HepG2 (cell line): ENCODE results near the gene RIMBP2. TPM values are rescaled to one million over a fixed set of nuclear protein-coding genes. Genes with fewer than 3 reads are reported as not detected.

ENCODE experiments used
- ATAC-seq: fragments of 200-7000 bp; cut with Tn5 transposase; 3 replicates; pipeline ENCODE4 v1.9.1; 2020; ENCODE audit warnings: mild to moderate bottlenecking, moderate library complexity
- BruUV-seq: library from RNA; stranded (reverse); fragments of 400-500 nt; replicated peaks from 2 replicates; lab custom pipeline; 2021; lab: Mats Ljungman, UMichigan
- CTCF ChIA-PET: fragments of 300-600 bp; formaldehyde crosslinking; extraction: SDS; loops from one replicate; lab custom pipeline; 2021; ENCODE audit warnings: low total read pairs, inconsistent platforms, low intra/inter-chr PET ratio; lab: Yijun Ruan, JAX
- POLR2A ChIA-PET: fragments of 350-600 bp; sonication (Branson Sonifier 250); formaldehyde crosslinking; loops from one replicate; lab custom pipeline; 2020; ENCODE audit warnings: antibody characterized with exemption, inconsistent platforms; lab: Yijun Ruan, JAX
- DNase-seq: peaks from one replicate; pipeline ENCODE4 v3.0.0-alpha.2; 2015; ENCODE audit warnings: low spot score
- FAIRE-seq: peaks from 3 replicates; lab custom pipeline; 2011; peaks lifted over from hg19 to GRCh38; lab: Jason Lieb, UNC
- H2AFZ ChIP-seq: one replicate; pipeline ENCODE4 v1.6.1; 2011; ENCODE audit warnings: low read length, inconsistent platforms
- H3K27ac ChIP-seq: fragments of 300-600 bp; 3 replicates; pipeline ENCODE4 v1.8.0; 2011; ENCODE audit warnings: mixed run types, mild to moderate bottlenecking, mixed read lengths, low read length, inconsistent platforms; ENCODE audit not compliant: insufficient read depth; ENCODE audit errors: extremely low read length
- H3K27me3 ChIP-seq, 2 experiments: fragments of 200-600 bp in 1 of 2; 2 replicates in 1 of 2; 3 replicates in 1 of 2; pipeline versions ENCODE4 v1.6.0 to v1.8.0; 2011; ENCODE audit warnings: low read length in 2 of 2, mild to moderate bottlenecking in 2 of 2, moderate library complexity in 2 of 2, inconsistent platforms in 1 of 2; ENCODE audit not compliant: insufficient read depth in 2 of 2, control insufficient read depth in 1 of 2
- H3K36me3 ChIP-seq, 2 experiments: fragments of 200-600 bp in 1 of 2; replicated peaks in 1 of 2; 2 replicates in 1 of 2; 3 replicates in 1 of 2; pipeline versions ENCODE4 v1.5.1 to v1.8.0; 2011; ENCODE audit warnings: low read length in 2 of 2, inconsistent platforms in 1 of 2; ENCODE audit not compliant: insufficient read depth in 2 of 2, control insufficient read depth in 1 of 2
- H3K4me1 ChIP-seq: 2 replicates; pipeline ENCODE4 v1.5.1; 2012; ENCODE audit warnings: low read length, inconsistent platforms; ENCODE audit not compliant: insufficient read depth
- H3K4me2 ChIP-seq: 2 replicates; pipeline ENCODE4 v1.6.0; 2011; ENCODE audit warnings: low read depth, low read length, inconsistent platforms
- H3K4me3 ChIP-seq, 3 experiments: fragments of 200-600 bp in 1 of 3; sonication (generic), shearing (Covaris generic) in 1 of 3; replicated peaks in 1 of 3; 2 replicates each; pipeline ENCODE4 v1.5.1; 2011 to 2016; ENCODE audit warnings: low read length in 3 of 3, inconsistent platforms in 2 of 3, low read depth in 2 of 3, mild to moderate bottlenecking in 2 of 3, control low read depth in 1 of 3, mixed read lengths in 1 of 3; ENCODE audit not compliant: insufficient read depth in 1 of 3
- H3K79me2 ChIP-seq: one replicate; pipeline ENCODE4 v1.6.1; 2011; ENCODE audit warnings: low read length, inconsistent platforms; ENCODE audit not compliant: insufficient read depth
- H3K9ac ChIP-seq: 2 replicates; pipeline ENCODE4 v1.6.0; 2011; ENCODE audit warnings: mild to moderate bottlenecking, low read depth, low read length, inconsistent platforms; ENCODE audit not compliant: insufficient read depth
- H3K9me3 ChIP-seq: 2 replicates; pipeline ENCODE4 v1.5.1; 2012; ENCODE audit warnings: mild to moderate bottlenecking, low read length
- H4K20me1 ChIP-seq: 2 replicates; pipeline ENCODE4 v1.6.0; 2011; ENCODE audit warnings: inconsistent platforms, mild to moderate bottlenecking, low read length, moderate library complexity; ENCODE audit not compliant: insufficient read depth
- ADNP ChIP-seq: sonication (generic); formaldehyde crosslinking; IDR thresholded peaks from 2 replicates; pipeline ENCODE4 v1.4.0; 2020; ENCODE audit warnings: missing genetic modification reagents
- ARID2 ChIP-seq: sonication (generic); formaldehyde crosslinking; IDR thresholded peaks from 2 replicates; pipeline ENCODE4 v1.8.1; 2022; ENCODE audit warnings: mild to moderate bottlenecking, missing genetic modification reagents, borderline replicate concordance
- ATF1 ChIP-seq: IDR thresholded peaks from 2 replicates; pipeline ENCODE4 v1.6.1; 2016; ENCODE audit warnings: mild to moderate bottlenecking, control low read depth
- FIP1L1 ChIP-seq: fragments of 200-400 bp; formaldehyde crosslinking; IDR thresholded peaks from 2 replicates; pipeline ENCODE4 v1.6.1; 2018; ENCODE audit warnings: low read depth, mild to moderate bottlenecking, low read length, moderate library complexity, borderline replicate concordance; ENCODE audit not compliant: insufficient read depth
- KDM3A ChIP-seq: IDR thresholded peaks from 2 replicates; pipeline ENCODE4 v1.6.1; 2018; ENCODE audit warnings: low read depth, missing compliant biosample characterization
- MXI1 ChIP-seq: IDR thresholded peaks from 3 replicates; pipeline ENCODE4 v1.6.1; 2012; ENCODE audit warnings: low read depth, low read length, inconsistent platforms, borderline replicate concordance
- SMAD3 ChIP-seq: sonication (generic); formaldehyde crosslinking; IDR thresholded peaks from 2 replicates; pipeline ENCODE4 v1.4.0; 2020; ENCODE audit warnings: missing genetic modification reagents
- TOE1 ChIP-seq: sonication (generic); formaldehyde crosslinking; IDR thresholded peaks from 2 replicates; pipeline ENCODE4 v1.4.0; 2020; ENCODE audit warnings: mild to moderate bottlenecking, missing genetic modification reagents
- ZNF33A ChIP-seq: sonication (generic); formaldehyde crosslinking; IDR thresholded peaks from 2 replicates; pipeline ENCODE4 v1.5.1; 2020; ENCODE audit warnings: missing genetic modification reagents, mild to moderate bottlenecking, moderate library complexity, borderline replicate concordance
- ZNF343 ChIP-seq: sonication (generic); formaldehyde crosslinking; IDR thresholded peaks from 2 replicates; pipeline ENCODE4 v1.4.0; 2020; ENCODE audit warnings: mild to moderate bottlenecking, missing genetic modification reagents
- ZNF772 ChIP-seq: sonication (generic); formaldehyde crosslinking; IDR thresholded peaks from 2 replicates; pipeline ENCODE4 v1.5.0; 2020; ENCODE audit warnings: mild to moderate bottlenecking, missing genetic modification reagents
- whole genome bisulfite sequencing: methylation state at CpG from one replicate; pipeline ENCODE4 v1.1.6; 2017; ENCODE audit warnings: low lambda C conversion rate; 5-methylcytosine and 5-hydroxymethylcytosine counted together
- in situ Hi-C: cut with HindIII; loops from 2 replicates; pipeline ENCODE4 v1.10.0; 2017; ENCODE audit warnings: low pct_unique_long_range_greater_than_20kb; ENCODE audit not compliant: extremely low pct_ligation_motif_present
- intact Hi-C: fragments of 100-400 bp; cut with micrococcal nuclease; formaldehyde crosslinking; loops from one replicate; pipeline ENCODE4 v1.10.0; 2022; ENCODE audit not compliant: unreplicated experiment
- polyA plus RNA-seq, 8 experiments: library from polyadenylated mRNA; depleted of rRNA in 3 of 8; stranded (reverse) in 7 of 8; unstranded in 1 of 8; fragments of >200 nt; fragmentation: Illumina TruSeq in 4 of 8; extraction: Trizol in 4 of 8; gene quantifications; 2 replicates each; pipeline versions ENCODE4 v1.2.1 to v1.2.3, GENCODE V29; 2011 to 2016; ENCODE audit warnings: low read depth in 4 of 8, missing spikeins in 1 of 8, mixed read lengths in 1 of 8; ENCODE audit not compliant: insufficient read depth in 1 of 8
- total RNA-seq, 5 experiments: library from RNA; depleted of rRNA; stranded (reverse); fragments of >200 nt; fragmentation: Illumina TruSeq; extraction: Trizol; gene quantifications; 2 replicates each; pipeline ENCODE4 v1.2.3, GENCODE V29; 2016; ENCODE audit warnings: low read depth in 1 of 5

Gene RIMBP2
- total and polyA plus RNA-seq, 2 of the 13 experiments (the other 11 are each of a cell fraction or from before 2014, with no cell fraction given) = 0.03 TPM; not detected in 1

- TF ChIP-seq ARID2 (CRISPR knock-in tag) = no peak
These were observed 1.4 kb downstream of the RIMBP2 start (continued) for GRCh38 chr12:130714591-130715149.

- in situ Hi-C loops (no loop called here), intact Hi-C loops (no loop called here)
- H3K9ac ChIP-seq = no peak overlapping the region
- TF ChIP-seq ZNF343 (CRISPR knock-in tag) (no peak), MXI1 (no peak), ADNP (CRISPR knock-in tag) (no peak), ATF1 (CRISPR knock-in tag) (no peak), TOE1 (CRISPR knock-in tag) (no peak), ZNF772 (CRISPR knock-in tag) (no peak), FIP1L1 (no peak), ZNF33A (CRISPR knock-in tag) (no peak), KDM3A (no peak), SMAD3 (CRISPR knock-in tag) (no peak)
- no peak overlapping the region for H3K27ac ChIP-seq
- H3K4me3 ChIP-seq = no peak overlapping the region
- no peaks in the 10 kb centered on the region for H3K79me2 ChIP-seq
- no peaks in the 10 kb centered on the region for H3K4me1 ChIP-seq
- no peak overlapping the region for H3K4me2 ChIP-seq
- POLR2A ChIA-PET = no interaction called here
- H2AFZ ChIP-seq = no peak overlapping the region
- FAIRE-seq (no peak), ATAC-seq (no peak), DNase-seq (no peak)
- H4K20me1 ChIP-seq = no peaks in the 10 kb centered on the region
- H3K9me3 ChIP-seq = no peaks in the 10 kb centered on the region
- 4% methylated on average over 5 of the region's 20 CpGs for WGBS
- no peaks in the 10 kb centered on the region for H3K36me3 ChIP-seq
- CTCF ChIA-PET = no interaction called here
- H3K27me3 ChIP-seq = peaks cover 7 to 81% of the 10 kb centered on the region in 2 experiments
- no TSS peak for BruUV-seq
These were observed 2.0 kb downstream of the RIMBP2 start for GRCh38 chr12:130714091-130714590.
